Peyer's patch (tissue), 4 donors: ENCODE measurements around the gene CELF2.

Experiments used
- CTCF ChIP-seq, 6 experiments: fragments of 450-650 bp in 4 of 6; fragments of 200-600 bp in 2 of 6; sonication (generic) in 1 of 6; IDR thresholded peaks; one replicate each; pipeline ENCODE4 v1.5.1; 2017 to 2019; ENCODE audit warnings: antibody characterized with exemption in 6 of 6, mild to moderate bottlenecking in 3 of 6, moderate library complexity in 1 of 6
- POLR2A ChIP-seq, 2 donors: fragments of 450-650 bp; IDR thresholded peaks; one replicate each; pipeline ENCODE4 v1.5.1; 2017; ENCODE audit warnings: antibody characterized with exemption in 2 of 2, mild to moderate bottlenecking in 2 of 2, moderate library complexity in 2 of 2

- TF ChIP-seq CTCF (IDR thresholded peaks at IDR 0.05) = no peak
- TF ChIP-seq POLR2A (IDR thresholded peaks at IDR 0.05) = no peak
Measured at GRCh38 chr10:11242443-11243387, 225.0 kb downstream of the CELF2 start.
